Vagina (tissue), 2 donors: ENCODE data around the gene PCSK1N. TPM values are rescaled to one million over a fixed set of nuclear protein-coding genes. Genes with fewer than 3 reads are reported as not detected.
"Not testable (repeated sequence)": the region's sequence is repeated elsewhere in the genome, so short reads cannot be mapped to it uniquely, and the experiment has no call there.

Experiments
- DNase-seq, 2 donors: peaks; one replicate each; pipeline ENCODE4 v3.0.0-alpha.2; 2017; ENCODE audit errors: extremely low spot score in 2 of 2
- H3K27ac ChIP-seq: fragments of 200-600 bp; sonication (generic); one replicate; pipeline ENCODE4 v1.5.1; 2019
- H3K27me3 ChIP-seq: fragments of 200-600 bp; sonication (generic); one replicate; pipeline ENCODE4 v1.5.1; 2019
- H3K36me3 ChIP-seq, 2 donors: fragments of 200-600 bp; sonication (generic); one replicate each; pipeline ENCODE4 v1.5.1; 2017 to 2019
- H3K4me1 ChIP-seq: fragments of 200-600 bp; sonication (generic); one replicate; pipeline ENCODE4 v1.5.1; 2019
- H3K4me3 ChIP-seq, 2 donors: fragments of 200-600 bp; sonication (generic); 1 replicate in 1 of 2; 2 replicates in 1 of 2; pipeline ENCODE4 v1.5.1; 2016 to 2019
- H3K9me3 ChIP-seq: fragments of 200-600 bp; sonication (generic); one replicate; pipeline ENCODE4 v1.5.1; 2019
- CTCF ChIP-seq, 3 experiments: fragments of 450-650 bp in 2 of 3; fragments of 200-600 bp in 1 of 3; sonication (generic) in 1 of 3; IDR thresholded peaks; one replicate each; pipeline ENCODE4 v1.5.1; 2017 to 2019; ENCODE audit warnings: antibody characterized with exemption in 3 of 3, mild to moderate bottlenecking in 2 of 3, moderate library complexity in 2 of 3
- POLR2A ChIP-seq, 2 donors: fragments of 450-650 bp; IDR thresholded peaks; one replicate each; pipeline ENCODE4 v1.6.1; 2017; ENCODE audit warnings: antibody characterized with exemption in 2 of 2, mild to moderate bottlenecking in 2 of 2, moderate library complexity in 2 of 2
- POLR2AphosphoS5 ChIP-seq, 2 donors: sonication (generic); formaldehyde crosslinking; IDR thresholded peaks; one replicate each; pipeline ENCODE4 v1.9.0; 2017; ENCODE audit warnings: antibody characterized with exemption in 2 of 2, mild to moderate bottlenecking in 2 of 2, low read depth in 1 of 2; ENCODE audit not compliant: insufficient read depth in 1 of 2
- intact Hi-C: fragments of 100-400 bp; cut with DNase I; formaldehyde crosslinking; loops from one replicate; pipeline ENCODE4 v1.15.1; 2023
- total RNA-seq: library from RNA; depleted of rRNA; stranded (reverse); fragments of >200 nt; gene quantifications from one replicate; pipeline ENCODE4 v1.2.3, GENCODE V29; 2016

The PCSK1N gene
- total RNA-seq, result 15.0 TPM

GRCh38 chrX:48835524-48836329 lies at the start of gene PCSK1N:
Gene PCSK1N (minus strand): TSS chrX:48835610. CDS start chrX:48835532, 78 bp downstream.
- DNase-seq, result no peak
- H3K27ac ChIP-seq, result no peak within 1 kb of the TSS
- intact Hi-C loops, result no loop called here
- H3K27me3 ChIP-seq, result no peaks in the 10 kb centered on the region
- no peaks in the 10 kb centered on the region for H3K4me1 ChIP-seq
- no peaks in the 10 kb centered on the region for H3K9me3 ChIP-seq
- no peaks in the 10 kb centered on the region for H3K36me3 ChIP-seq
- TF ChIP-seq CTCF (IDR thresholded peaks at IDR 0.05) (no peak), POLR2AphosphoS5 (IDR thresholded peaks at IDR 0.05; ENCODE audit: insufficient read depth in 1 of 2, low read depth in 1 of 2) (no peak), POLR2A (IDR thresholded peaks at IDR 0.05) (no peak)
- peak within 1 kb of the TSS; percentile 18 to 26 for H3K4me3 ChIP-seq

GRCh38 chrX:48883729-48884128 lies 48.3 kb upstream of the PCSK1N start:
- no peaks in the 10 kb centered on the region for H3K36me3 ChIP-seq
- intact Hi-C loops, result no loop called here

GRCh38 chrX:48876944-48877343 lies 41.5 kb upstream of the PCSK1N start:
- H3K4me1 ChIP-seq, H3K36me3 ChIP-seq, H3K27me3 ChIP-seq, intact Hi-C loops, H3K9me3 ChIP-seq, DNase-seq, H3K27ac ChIP-seq, H3K4me3 ChIP-seq: not testable (repeated sequence)

More at GRCh38 chrX:48883729-48884128, 48.3 kb upstream of the PCSK1N start:
- Histone ChIP-seq H3K27ac (no peak overlapping the region), H3K4me1 (no peaks in the 10 kb centered on the region), H3K4me3 (no peak overlapping the region), H3K9me3 (no peaks in the 10 kb centered on the region), H3K27me3 (no peaks in the 10 kb centered on the region)
- TF ChIP-seq POLR2A (IDR thresholded peaks at IDR 0.05), result no peak
- TF ChIP-seq CTCF (IDR thresholded peaks at IDR 0.05), result no peak
- TF ChIP-seq POLR2AphosphoS5 (IDR thresholded peaks at IDR 0.05; ENCODE audit: insufficient read depth in 1 of 2, low read depth in 1 of 2), result no peak
- DNase-seq, result no peak

- H3K36me3 ChIP-seq, H3K27ac ChIP-seq, H3K4me1 ChIP-seq, DNase-seq, H3K9me3 ChIP-seq, intact Hi-C loops, H3K4me3 ChIP-seq, H3K27me3 ChIP-seq: not testable (repeated sequence)
Observed at GRCh38 chrX:48872017-48872416, 36.6 kb upstream of the PCSK1N start.

- DNase-seq, result no peak
- Histone ChIP-seq H3K36me3 (no peaks in the 10 kb centered on the region), H3K27ac (no peak overlapping the region), H3K27me3 (no peaks in the 10 kb centered on the region), H3K4me3 (no peak overlapping the region), H3K9me3 (no peaks in the 10 kb centered on the region), H3K4me1 (no peaks in the 10 kb centered on the region)
- intact Hi-C loops, result no loop called here
- TF ChIP-seq CTCF (IDR thresholded peaks at IDR 0.05), result no peak
- no peak for TF ChIP-seq POLR2A (IDR thresholded peaks at IDR 0.05)
- TF ChIP-seq POLR2AphosphoS5 (IDR thresholded peaks at IDR 0.05; ENCODE audit: insufficient read depth in 1 of 2, low read depth in 1 of 2), result no peak
Observed at GRCh38 chrX:48864210-48864609, 28.8 kb upstream of the PCSK1N start.

GRCh38 chrX:48854898-48855297 lies 19.5 kb upstream of the PCSK1N start:
- Histone ChIP-seq H3K27ac (no peak overlapping the region), H3K27me3 (no peaks in the 10 kb centered on the region), H3K36me3 (no peaks in the 10 kb centered on the region), H3K4me3 (no peak overlapping the region), H3K4me1 (no peaks in the 10 kb centered on the region), H3K9me3 (no peaks in the 10 kb centered on the region)
- intact Hi-C loops, result no loop called here
- DNase-seq, result no peak
- no peak for TF ChIP-seq POLR2A (IDR thresholded peaks at IDR 0.05)
- TF ChIP-seq CTCF (IDR thresholded peaks at IDR 0.05), result no peak
- TF ChIP-seq POLR2AphosphoS5 (IDR thresholded peaks at IDR 0.05; ENCODE audit: insufficient read depth in 1 of 2, low read depth in 1 of 2), result no peak

GRCh38 chrX:48854121-48854804 lies 18.9 kb upstream of the PCSK1N start:
- H3K27me3 ChIP-seq, DNase-seq, H3K4me1 ChIP-seq, H3K4me3 ChIP-seq, intact Hi-C loops, H3K27ac ChIP-seq, H3K9me3 ChIP-seq, H3K36me3 ChIP-seq: not testable (repeated sequence)

- H3K4me3 ChIP-seq, DNase-seq, H3K4me1 ChIP-seq, H3K36me3 ChIP-seq, H3K27ac ChIP-seq, intact Hi-C loops, H3K27me3 ChIP-seq, H3K9me3 ChIP-seq: not testable (repeated sequence)
Observed at GRCh38 chrX:48853494-48853893, 18.1 kb upstream of the PCSK1N start.
